ENCODE measurements around the gene INSC.
"Not testable (repeated sequence)": the region's sequence is repeated elsewhere in the genome, so short reads cannot be mapped to it uniquely, and the experiment has no call there.

INSC gene

GRCh38 chr11:15114501-15115475 is at the start of gene INSC:
TSS of gene INSC (plus strand) at chr11:15114923. CDS start at chr11:15149175, 34,252 bp downstream.
- no peak for DNase-seq

- DNase-seq: not testable (repeated sequence)
Observed at GRCh38 chr11:15069751-15070150, 45.0 kb upstream of the INSC start.

GRCh38 chr11:15071556-15072255 is 43.0 kb upstream of the INSC start:
- DNase-seq: no peak

GRCh38 chr11:15072551-15073143 is 42.1 kb upstream of the INSC start:
- no peak for DNase-seq

GRCh38 chr11:15073361-15074205 is 41.1 kb upstream of the INSC start, which contains the start of gene CALCB:
TSS of gene CALCB (plus strand) at chr11:15073593. CDS start at chr11:15074719, 1,126 bp downstream.
- DNase-seq: peak; percentile 57

GRCh38 chr11:15074206-15075161 is 40.2 kb upstream of the INSC start:
- DNase-seq: peak; percentile 95

GRCh38 chr11:15075162-15075526 is 39.6 kb upstream of the INSC start:
- no peak for DNase-seq

- no peak for DNase-seq
Observed at GRCh38 chr11:15091175-15091574, 23.5 kb upstream of the INSC start.

GRCh38 chr11:15091625-15092024 is 23.1 kb upstream of the INSC start:
- DNase-seq: no peak

GRCh38 chr11:15093432-15093831 is 21.3 kb upstream of the INSC start:
- DNase-seq: no peak

- no peak for DNase-seq
Observed at GRCh38 chr11:15095736-15096228, 18.9 kb upstream of the INSC start.

- DNase-seq: no peak
Observed at GRCh38 chr11:15097411-15097810, 17.3 kb upstream of the INSC start.

- no peak for DNase-seq
Observed at GRCh38 chr11:15099267-15099666, 15.5 kb upstream of the INSC start.

GRCh38 chr11:15101072-15101709 is 13.5 kb upstream of the INSC start:
- DNase-seq: peak; percentile 73

- no peak for DNase-seq
Observed at GRCh38 chr11:15104166-15104565, 10.6 kb upstream of the INSC start.

GRCh38 chr11:15106201-15106965 is 8.3 kb upstream of the INSC start:
- DNase-seq: no peak

GRCh38 chr11:15107730-15108515 is 6.8 kb upstream of the INSC start:
- DNase-seq: no peak

GRCh38 chr11:15108592-15109130 is 6.1 kb upstream of the INSC start:
- no peak for DNase-seq

GRCh38 chr11:15109602-15110001 is 5.1 kb upstream of the INSC start:
- DNase-seq: no peak

Data from activated CD4-positive, alpha-beta T cell treated with anti-CD3 and anti-CD28 coated beads for 48 hours (primary cell).